BE2C (cell line): ENCODE measurements around the gene APRT.

Source experiments
- DNase-seq: peaks from one replicate; pipeline ENCODE4 v3.0.0-alpha.2; 2020
- H3K27me3 ChIP-seq: fragments of 250-450 bp; sonication (Bioruptor Pico); 2 replicates; pipeline ENCODE4 v1.5.1; 2020; ENCODE audit warnings: mild to moderate bottlenecking
- H3K36me3 ChIP-seq: fragments of 250-450 bp; sonication (Bioruptor Pico); 2 replicates; pipeline ENCODE4 v1.5.1; 2020; ENCODE audit warnings: mild to moderate bottlenecking
- H3K4me1 ChIP-seq: fragments of 250-450 bp; sonication (Bioruptor Pico); 2 replicates; pipeline ENCODE4 v1.5.1; 2020
- H3K4me3 ChIP-seq: 2 replicates; pipeline ENCODE4 v1.5.1; 2011; ENCODE audit warnings: low read depth, low read length
- H3K9me3 ChIP-seq: fragments of 250-450 bp; sonication (Bioruptor Pico); 2 replicates; pipeline ENCODE4 v1.5.1; 2020
- TF ChIP-seq, protein P1 (sequence below): IDR thresholded peaks from 2 replicates; pipeline ENCODE4 v1.5.1; 2012; ENCODE audit warnings: mild to moderate bottlenecking, low read depth, low read length

Gene APRT

DNA sequence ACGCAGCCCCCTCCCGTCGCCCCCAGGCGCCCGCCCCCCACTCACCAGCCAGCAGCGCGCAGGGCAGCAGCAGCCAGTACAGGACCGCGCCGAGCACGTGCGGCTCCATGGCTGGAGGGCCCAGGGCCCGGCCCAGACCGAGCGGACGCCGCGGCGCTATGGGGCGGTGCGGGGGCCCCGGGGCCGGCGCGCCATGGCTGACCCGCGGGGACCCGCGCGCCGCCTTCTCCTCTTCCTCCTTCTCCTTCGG, 26.9 kb downstream of the APRT start:
- Histone ChIP-seq H3K9me3 (no peaks in the 10 kb centered on the region), H3K4me1 (no peaks in the 10 kb centered on the region), H3K36me3 (no peaks in the 10 kb centered on the region), H3K4me3 (no peak overlapping the region), H3K27me3 (peaks cover 36% of the 10 kb centered on the region)
- TF ChIP-seq, protein P1, sequence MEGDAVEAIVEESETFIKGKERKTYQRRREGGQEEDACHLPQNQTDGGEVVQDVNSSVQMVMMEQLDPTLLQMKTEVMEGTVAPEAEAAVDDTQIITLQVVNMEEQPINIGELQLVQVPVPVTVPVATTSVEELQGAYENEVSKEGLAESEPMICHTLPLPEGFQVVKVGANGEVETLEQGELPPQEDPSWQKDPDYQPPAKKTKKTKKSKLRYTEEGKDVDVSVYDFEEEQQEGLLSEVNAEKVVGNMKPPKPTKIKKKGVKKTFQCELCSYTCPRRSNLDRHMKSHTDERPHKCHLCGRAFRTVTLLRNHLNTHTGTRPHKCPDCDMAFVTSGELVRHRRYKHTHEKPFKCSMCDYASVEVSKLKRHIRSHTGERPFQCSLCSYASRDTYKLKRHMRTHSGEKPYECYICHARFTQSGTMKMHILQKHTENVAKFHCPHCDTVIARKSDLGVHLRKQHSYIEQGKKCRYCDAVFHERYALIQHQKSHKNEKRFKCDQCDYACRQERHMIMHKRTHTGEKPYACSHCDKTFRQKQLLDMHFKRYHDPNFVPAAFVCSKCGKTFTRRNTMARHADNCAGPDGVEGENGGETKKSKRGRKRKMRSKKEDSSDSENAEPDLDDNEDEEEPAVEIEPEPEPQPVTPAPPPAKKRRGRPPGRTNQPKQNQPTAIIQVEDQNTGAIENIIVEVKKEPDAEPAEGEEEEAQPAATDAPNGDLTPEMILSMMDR = no peak
- DNase-seq = no peak

DNA sequence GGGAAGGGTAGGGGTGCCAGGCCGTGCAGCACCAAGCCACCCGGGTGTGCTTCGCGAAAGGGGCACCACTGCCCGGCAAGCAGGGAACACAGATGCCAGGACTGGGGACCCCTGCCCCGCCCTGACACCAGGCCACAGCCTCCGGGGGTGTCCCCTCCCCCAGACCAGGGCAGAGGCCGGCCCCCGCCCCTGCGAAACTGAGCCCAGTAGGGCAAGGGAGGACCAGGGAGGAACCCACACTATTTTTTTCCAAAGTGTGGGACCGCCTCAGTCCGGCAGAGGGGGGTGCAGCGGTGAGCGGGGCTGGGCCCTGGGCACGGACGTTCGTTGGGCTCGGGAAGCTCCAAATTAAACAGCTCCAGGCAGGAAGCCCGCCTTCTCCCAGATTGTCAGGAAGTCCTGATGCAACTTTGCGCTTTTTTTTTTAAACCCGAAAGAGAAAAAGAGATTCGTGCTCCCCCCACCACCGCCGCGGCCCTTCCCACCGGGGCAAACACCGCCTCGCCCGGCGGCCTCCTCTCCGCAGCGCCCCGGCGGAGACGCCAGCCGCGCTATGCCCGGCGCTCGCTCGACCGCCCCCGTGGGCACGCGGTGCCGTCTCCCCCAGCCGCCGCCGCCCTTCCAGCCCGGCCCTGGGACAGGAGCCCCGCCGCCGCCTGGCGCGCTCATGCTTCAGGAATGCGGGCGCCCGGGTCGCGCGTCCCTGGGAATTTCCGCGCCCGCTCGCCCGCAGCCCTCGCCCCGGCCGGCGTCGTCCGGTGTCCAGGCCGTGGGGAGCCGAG, 27.5 kb downstream of the APRT start:
- H3K9me3 ChIP-seq = no peaks in the 10 kb centered on the region
- no peaks in the 10 kb centered on the region for H3K36me3 ChIP-seq
- peaks cover 2% of the 10 kb centered on the region; the same call in 1 of the 2 replicates for H3K4me1 ChIP-seq
- TF ChIP-seq, protein P1 = no peak
- H3K27me3 ChIP-seq = peaks cover 33% of the 10 kb centered on the region
- H3K4me3 ChIP-seq = no peak overlapping the region
- DNase-seq = peak; percentile 33

DNA sequence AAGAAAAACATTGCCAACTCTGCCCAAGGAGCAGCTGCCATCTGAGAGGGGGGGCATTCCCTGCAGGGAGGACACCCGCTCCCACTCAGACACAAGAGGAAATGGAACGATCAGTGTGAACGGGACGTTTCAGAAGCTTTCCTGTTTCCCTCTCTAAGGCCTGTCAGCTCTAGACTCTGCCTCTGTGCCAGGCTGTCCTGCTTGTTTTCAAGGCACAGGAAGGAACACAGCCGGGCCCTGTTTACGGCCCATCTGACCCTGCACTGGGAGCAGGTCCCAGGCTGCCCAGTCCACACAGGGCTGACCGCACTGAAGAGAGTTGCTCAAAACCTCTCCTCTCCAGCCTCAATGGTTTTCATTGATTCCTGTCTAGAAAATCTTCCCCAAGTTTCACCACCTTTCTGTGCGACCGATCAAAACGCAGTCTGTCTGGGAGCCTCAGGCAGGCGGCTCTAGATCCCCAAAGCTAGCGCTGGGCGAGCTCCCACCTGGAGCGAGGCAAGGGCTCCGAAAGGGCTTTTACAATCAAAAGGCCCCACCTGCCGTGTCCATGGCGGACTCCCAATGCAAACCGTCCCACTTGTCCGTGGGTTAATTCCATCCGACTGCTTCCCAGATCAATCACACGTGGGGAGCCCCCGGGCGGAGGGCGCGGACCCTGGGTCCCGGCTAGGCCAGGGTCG, 28.2 kb downstream of the APRT start:
- Histone ChIP-seq H3K4me1 (peaks cover 2% of the 10 kb centered on the region; the same call in 1 of the 2 replicates), H3K36me3 (no peaks in the 10 kb centered on the region), H3K9me3 (no peaks in the 10 kb centered on the region), H3K27me3 (peaks cover 33% of the 10 kb centered on the region), H3K4me3 (no peak overlapping the region)
- DNase-seq = no peak
- TF ChIP-seq, protein P1 = no peak

DNA sequence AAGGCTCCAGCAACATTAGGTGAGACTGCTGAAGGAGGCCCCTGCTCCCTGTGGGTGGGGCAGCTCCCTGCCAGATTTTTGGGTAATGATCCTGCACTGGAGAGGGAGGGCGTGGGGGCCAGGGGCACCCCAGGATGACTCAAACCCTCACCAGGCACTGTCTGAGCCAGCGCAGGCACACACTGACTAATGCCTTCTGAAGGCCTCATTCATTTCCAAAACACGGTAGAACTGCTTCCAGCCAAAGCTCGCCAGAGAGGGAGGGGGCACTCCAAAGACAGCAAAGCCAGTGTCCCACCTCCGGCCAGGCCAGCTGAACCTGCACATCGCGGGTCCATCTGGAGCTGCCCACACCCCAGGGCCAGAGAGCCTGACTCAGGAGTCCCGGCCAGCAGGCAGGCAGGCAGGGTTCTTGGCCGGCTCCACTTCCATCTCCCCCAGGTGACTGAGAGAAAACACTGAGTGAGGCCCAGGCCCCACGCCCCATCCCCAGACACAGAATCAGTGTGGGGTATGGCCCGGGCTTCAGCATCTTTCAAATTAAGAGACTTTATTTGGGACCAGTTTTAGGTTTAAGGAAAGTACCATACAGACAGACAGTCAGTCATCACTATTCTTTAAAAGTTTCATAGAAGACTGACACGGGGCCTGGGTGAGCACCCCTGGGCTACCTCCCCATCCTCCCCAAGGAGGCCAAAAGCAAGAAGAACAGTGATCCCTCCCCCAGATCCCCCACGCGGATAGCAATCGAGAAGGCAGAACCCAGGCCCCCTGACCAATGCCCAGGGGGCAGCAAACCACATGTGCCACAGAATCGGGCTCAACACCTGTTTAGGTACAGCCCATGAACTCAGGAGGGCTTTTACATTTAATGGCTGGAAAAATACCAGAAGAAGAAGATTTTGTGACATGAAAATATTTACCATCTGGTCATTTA, 29.0 kb downstream of the APRT start:
- H3K9me3 ChIP-seq = no peaks in the 10 kb centered on the region
- TF ChIP-seq, protein P1 = no peak
- no peak for DNase-seq
- peaks cover 29% of the 10 kb centered on the region for H3K27me3 ChIP-seq
- H3K36me3 ChIP-seq = no peaks in the 10 kb centered on the region
- peaks cover 2% of the 10 kb centered on the region; the same call in 1 of the 2 replicates for H3K4me1 ChIP-seq
- H3K4me3 ChIP-seq = no peak overlapping the region

DNA sequence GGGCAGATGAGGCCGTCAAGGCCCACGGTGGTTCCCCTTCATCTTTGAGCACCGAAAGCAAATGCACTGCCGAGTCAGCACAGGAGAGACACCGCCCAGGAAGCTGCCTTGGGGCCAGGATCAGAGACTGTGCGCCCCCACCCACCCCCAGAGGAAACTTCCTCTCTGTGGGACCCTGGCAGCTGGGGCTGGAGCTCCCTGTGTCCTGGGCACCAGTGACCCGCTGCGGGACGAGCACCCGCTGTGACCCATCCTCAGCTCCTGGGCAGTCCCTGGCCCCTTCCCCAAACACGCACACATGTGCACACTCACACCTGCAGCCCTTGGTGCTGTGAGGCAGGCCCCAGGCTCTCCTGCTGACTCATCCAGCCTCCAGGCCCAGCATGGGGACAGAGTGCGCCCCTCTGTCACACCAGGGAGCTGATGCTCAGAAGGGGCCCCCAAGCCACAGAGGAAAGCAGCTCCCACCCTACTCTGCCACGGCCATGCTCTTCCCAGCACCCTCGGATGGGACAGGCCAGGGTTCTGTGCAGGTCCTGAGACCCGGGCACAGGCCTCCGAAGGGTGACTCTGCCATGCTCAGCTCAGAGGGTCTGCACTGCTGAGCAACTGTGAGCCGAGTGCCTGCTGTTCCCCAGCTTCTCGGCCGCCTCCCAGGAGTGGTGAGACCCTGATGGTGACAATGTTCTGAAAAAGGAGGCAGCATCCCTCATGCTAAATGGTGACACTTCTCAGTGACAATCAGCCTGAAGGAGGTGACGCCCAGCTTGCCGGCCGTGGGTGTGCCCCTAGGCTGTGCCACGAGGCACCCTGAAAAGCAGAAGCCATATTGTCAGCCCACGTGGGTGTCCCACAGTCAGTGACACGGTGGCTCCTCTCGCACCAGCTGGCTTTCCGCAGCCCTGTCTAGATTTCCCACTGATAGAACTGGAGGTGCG, 30.3 kb downstream of the APRT start:
- Histone ChIP-seq H3K4me3 (no peak overlapping the region), H3K27me3 (peaks cover 26% of the 10 kb centered on the region), H3K9me3 (no peaks in the 10 kb centered on the region), H3K36me3 (no peaks in the 10 kb centered on the region), H3K4me1 (peaks cover 2% of the 10 kb centered on the region; the same call in 1 of the 2 replicates)
- TF ChIP-seq, protein P1 = no peak
- DNase-seq = no peak
